ENCODE measurements around the gene ANKHD1. TPM values are rescaled to one million over a fixed set of nuclear protein-coding genes. Genes with fewer than 3 reads are reported as not detected.

Gene ANKHD1
- total and polyA plus RNA-seq, 9 of the 15 experiments (the other 6 are each of a cell fraction or from before 2014, with no cell fraction given) = 38.9 to 138 (median 78.7) TPM

DNA sequence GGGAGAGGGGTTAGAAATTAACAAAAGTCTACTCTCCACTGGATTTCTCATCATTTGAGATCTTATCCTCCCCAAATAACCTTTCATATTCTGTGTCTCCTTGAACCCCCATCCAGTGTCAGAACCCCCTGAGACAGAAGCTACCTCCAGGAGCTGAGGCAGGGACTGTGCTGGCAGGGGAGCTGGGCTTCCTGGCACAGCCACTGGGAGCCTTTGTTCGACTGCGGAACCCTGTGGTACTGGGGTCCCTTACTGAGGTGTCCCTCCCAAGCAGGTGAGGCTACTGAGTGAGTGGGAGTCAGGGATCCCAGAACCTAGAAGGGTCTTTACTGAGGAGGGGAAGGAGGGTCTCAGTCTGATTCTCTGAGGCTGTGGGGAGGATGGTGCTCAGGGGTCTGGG lies 39.7 kb upstream of the ANKHD1 start:
- WGBS (ENCODE audit: insufficient coverage, low coverage, missing lambda C conversion rate) = 50% methylated on average over 2 of the region's 2 CpGs
- Histone ChIP-seq H3K79me2 (ENCODE audit: control insufficient read depth, insufficient read depth, low read length) (no peaks in the 10 kb centered on the region), H3K36me3 (ENCODE audit: control insufficient read depth, insufficient read depth, low read length) (no peaks in the 10 kb centered on the region), H3K4me1 (replicated peaks in 1 of 2; ENCODE audit: control insufficient read depth in 2 of 2, insufficient read depth in 2 of 2, low read length in 2 of 2) (peaks cover 9 to 23% of the 10 kb centered on the region in 2 experiments; a peak in 4 of 5 replicates), H3K4me2 (ENCODE audit: insufficient read depth, low read length) (no peak overlapping the region), H3K9ac (ENCODE audit: insufficient read depth in 1 of 2, low read depth in 2 of 2, low read length in 2 of 2) (no peak overlapping the region), H3K27ac (ENCODE audit: extremely low read depth, low read depth, low read length) (no peak overlapping the region), H3K9me3 (replicated peaks; ENCODE audit: control insufficient read depth, insufficient read depth, low read depth, low read length) (no peaks in the 10 kb centered on the region), H3K4me3 (no peak overlapping the region), H2AFZ (ENCODE audit: low read depth, low read length) (no peak overlapping the region), H3K27me3 (ENCODE audit: control insufficient read depth in 2 of 2, insufficient read depth in 2 of 2, low read length in 2 of 2) (no peaks in the 10 kb centered on the region), H4K20me1 (replicated peaks; ENCODE audit: control insufficient read depth, insufficient read depth, low read length) (no peaks in the 10 kb centered on the region; the same call in 1 of the 2 replicates), H3K9me1 (ENCODE audit: control insufficient read depth, insufficient read depth, low read length) (no peaks in the 10 kb centered on the region)
- ATAC-seq (no peak), DNase-seq (ENCODE audit: extremely low read depth in 1 of 4, low spot score in 3 of 4) (no peak), FAIRE-seq (no peak)
- intact Hi-C loops (cut with micrococcal nuclease) (loop anchor here (5.0 kb wide), 1 partner anchor 365 kb away; no protein-coding TSS in a partner anchor), in situ Hi-C loops (cut with MboI) (no loop called here)
- CTCF ChIA-PET (ENCODE audit: low intra/inter-chr PET ratio) = no interaction called here
- POLR2A ChIA-PET = no interaction called here
- TF ChIP-seq PTBP1 (IDR thresholded peaks at IDR 0.05; ENCODE audit: low read depth, low read length) = no peak
- TF ChIP-seq SRF (CRISPR knock-in tag; IDR thresholded peaks at IDR 0.05) = no peak
- TF ChIP-seq, protein P1, sequence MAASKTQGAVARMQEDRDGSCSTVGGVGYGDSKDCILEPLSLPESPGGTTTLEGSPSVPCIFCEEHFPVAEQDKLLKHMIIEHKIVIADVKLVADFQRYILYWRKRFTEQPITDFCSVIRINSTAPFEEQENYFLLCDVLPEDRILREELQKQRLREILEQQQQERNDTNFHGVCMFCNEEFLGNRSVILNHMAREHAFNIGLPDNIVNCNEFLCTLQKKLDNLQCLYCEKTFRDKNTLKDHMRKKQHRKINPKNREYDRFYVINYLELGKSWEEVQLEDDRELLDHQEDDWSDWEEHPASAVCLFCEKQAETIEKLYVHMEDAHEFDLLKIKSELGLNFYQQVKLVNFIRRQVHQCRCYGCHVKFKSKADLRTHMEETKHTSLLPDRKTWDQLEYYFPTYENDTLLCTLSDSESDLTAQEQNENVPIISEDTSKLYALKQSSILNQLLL (CRISPR knock-in tag; IDR thresholded peaks at IDR 0.05; ENCODE audit: borderline replicate concordance) = no peak
- TF ChIP-seq, protein P2, sequence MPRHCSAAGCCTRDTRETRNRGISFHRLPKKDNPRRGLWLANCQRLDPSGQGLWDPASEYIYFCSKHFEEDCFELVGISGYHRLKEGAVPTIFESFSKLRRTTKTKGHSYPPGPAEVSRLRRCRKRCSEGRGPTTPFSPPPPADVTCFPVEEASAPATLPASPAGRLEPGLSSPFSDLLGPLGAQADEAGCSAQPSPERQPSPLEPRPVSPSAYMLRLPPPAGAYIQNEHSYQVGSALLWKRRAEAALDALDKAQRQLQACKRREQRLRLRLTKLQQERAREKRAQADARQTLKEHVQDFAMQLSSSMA (CRISPR knock-in tag; IDR thresholded peaks at IDR 0.05) = no peak
- TF ChIP-seq KAT8 (IDR thresholded peaks at IDR 0.05; ENCODE audit: low read depth) = no peak
- TF ChIP-seq NFIX (CRISPR knock-in tag; IDR thresholded peaks at IDR 0.05; ENCODE audit: low read depth) = no peak
- TF ChIP-seq, protein P3, sequence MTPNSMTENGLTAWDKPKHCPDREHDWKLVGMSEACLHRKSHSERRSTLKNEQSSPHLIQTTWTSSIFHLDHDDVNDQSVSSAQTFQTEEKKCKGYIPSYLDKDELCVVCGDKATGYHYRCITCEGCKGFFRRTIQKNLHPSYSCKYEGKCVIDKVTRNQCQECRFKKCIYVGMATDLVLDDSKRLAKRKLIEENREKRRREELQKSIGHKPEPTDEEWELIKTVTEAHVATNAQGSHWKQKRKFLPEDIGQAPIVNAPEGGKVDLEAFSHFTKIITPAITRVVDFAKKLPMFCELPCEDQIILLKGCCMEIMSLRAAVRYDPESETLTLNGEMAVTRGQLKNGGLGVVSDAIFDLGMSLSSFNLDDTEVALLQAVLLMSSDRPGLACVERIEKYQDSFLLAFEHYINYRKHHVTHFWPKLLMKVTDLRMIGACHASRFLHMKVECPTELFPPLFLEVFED (CRISPR knock-in tag; conservative IDR thresholded peaks at IDR 0.05) = no peak
- no peak for TF ChIP-seq PHTF2 (CRISPR knock-in tag; IDR thresholded peaks at IDR 0.05)
- TF ChIP-seq ZNF12 (CRISPR knock-in tag; IDR thresholded peaks at IDR 0.05) = no peak
- TF ChIP-seq, protein P4, sequence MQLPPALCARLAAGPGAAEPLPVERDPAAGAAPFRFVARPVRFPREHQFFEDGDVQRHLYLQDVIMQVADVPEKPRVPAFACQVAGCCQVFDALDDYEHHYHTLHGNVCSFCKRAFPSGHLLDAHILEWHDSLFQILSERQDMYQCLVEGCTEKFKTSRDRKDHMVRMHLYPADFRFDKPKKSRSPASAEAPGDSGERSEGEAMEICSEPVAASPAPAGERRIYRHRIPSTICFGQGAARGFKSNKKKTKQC (CRISPR knock-in tag; IDR thresholded peaks at IDR 0.05) = no peak
- no peak for TF ChIP-seq MTA2 (IDR thresholded peaks at IDR 0.05; ENCODE audit: low read depth)
- TF ChIP-seq FOXJ3 (CRISPR knock-in tag; IDR thresholded peaks at IDR 0.05) = no peak
- TF ChIP-seq ZBED1 (IDR thresholded peaks at IDR 0.05) = no peak
- BruUV-seq (replicated peaks) = no TSS peak
